Mucosa of descending colon (tissue), 3 donors: ENCODE data around the gene PROKR1. TPM values are rescaled to one million over a fixed set of nuclear protein-coding genes. Genes with fewer than 3 reads are reported as not detected.

ENCODE experiments used
- ATAC-seq: fragments of 200-7000 bp; cut with Tn5 transposase; one replicate; pipeline ENCODE4 v1.9.1; 2020; ENCODE audit warnings: mild to moderate bottlenecking, moderate library complexity
- DNase-seq, 3 donors: peaks; one replicate each; pipeline ENCODE4 v3.0.0-alpha.2; 2020
- H3K36me3 ChIP-seq: fragments of 200-600 bp; one replicate; pipeline ENCODE4 v1.8.0; 2021; ENCODE audit warnings: low read depth, mild to moderate bottlenecking
- H3K4me1 ChIP-seq: fragments of 200-600 bp; one replicate; pipeline ENCODE4 v1.8.0; 2021; ENCODE audit warnings: low read depth, mild to moderate bottlenecking
- H3K4me3 ChIP-seq: fragments of 200-600 bp; one replicate; pipeline ENCODE4 v1.8.0; 2021; ENCODE audit warnings: mild to moderate bottlenecking
- H3K9me3 ChIP-seq: fragments of 200-600 bp; one replicate; pipeline ENCODE4 v1.8.0; 2021; ENCODE audit warnings: mild to moderate bottlenecking
- intact Hi-C, 2 donors: fragments of 100-400 bp; cut with DNase I in 1 of 2; cut with micrococcal nuclease in 1 of 2; formaldehyde crosslinking; loops; one replicate each; pipeline versions ENCODE4 v1.11.0 to v1.11.1; 2022; cut with DNase I, micrococcal nuclease
- total RNA-seq, 3 donors: library from RNA; stranded (reverse); fragmentation: NEBNext Ultra II Directional in 2 of 3; extraction: Animal tissue kit (Norgen Biotek cat#: 25700) in 2 of 3; gene quantifications; one replicate each; pipeline versions ENCODE4 v1.2.1 to v1.2.4, GENCODE V29; 2021 to 2023
- TF ChIP-seq, protein P1 (sequence below): fragments of 200-600 bp; IDR thresholded peaks from one replicate; pipeline ENCODE4 v1.8.0; 2022; ENCODE audit warnings: antibody characterized with exemption, mild to moderate bottlenecking
- donor health status: DM: no; HTN: no; CAD: no; lungs with moderate emphysema.
- donor health status: DM: no; HTN: no; CAD: no.
- donor health status: DM: no; HTN: yes; CAD: no.

PROKR1 gene
- total RNA-seq, 3 donors from 2014 or later, result 0.12 to 0.73 TPM; not detected in 1

DNA sequence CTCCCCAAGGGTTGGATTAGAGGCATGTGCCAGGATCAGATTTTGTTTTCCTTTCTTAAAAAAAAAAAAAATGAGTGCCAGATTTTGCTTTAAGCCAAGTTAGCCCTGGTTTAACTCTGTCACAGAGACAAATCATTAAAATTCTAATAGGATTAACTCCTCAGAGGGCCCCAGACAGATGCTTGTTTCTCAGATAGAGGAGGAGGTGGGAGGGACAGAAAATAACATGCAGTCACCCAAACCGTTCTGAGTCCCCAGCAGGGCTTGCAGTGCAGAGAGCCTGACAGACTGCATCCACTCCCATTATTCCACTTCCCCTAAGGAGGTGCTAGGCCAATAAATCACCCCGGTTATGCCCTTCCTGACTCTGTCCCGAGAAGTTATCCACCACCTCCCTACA lies 6.3 kb upstream of the PROKR1 start:
- DNase-seq, result no peak
- Histone ChIP-seq H3K36me3 (no peaks in the 10 kb centered on the region), H3K4me1 (no peaks in the 10 kb centered on the region), H3K9me3 (no peaks in the 10 kb centered on the region), H3K4me3 (no peak overlapping the region)
- TF ChIP-seq, protein P1, sequence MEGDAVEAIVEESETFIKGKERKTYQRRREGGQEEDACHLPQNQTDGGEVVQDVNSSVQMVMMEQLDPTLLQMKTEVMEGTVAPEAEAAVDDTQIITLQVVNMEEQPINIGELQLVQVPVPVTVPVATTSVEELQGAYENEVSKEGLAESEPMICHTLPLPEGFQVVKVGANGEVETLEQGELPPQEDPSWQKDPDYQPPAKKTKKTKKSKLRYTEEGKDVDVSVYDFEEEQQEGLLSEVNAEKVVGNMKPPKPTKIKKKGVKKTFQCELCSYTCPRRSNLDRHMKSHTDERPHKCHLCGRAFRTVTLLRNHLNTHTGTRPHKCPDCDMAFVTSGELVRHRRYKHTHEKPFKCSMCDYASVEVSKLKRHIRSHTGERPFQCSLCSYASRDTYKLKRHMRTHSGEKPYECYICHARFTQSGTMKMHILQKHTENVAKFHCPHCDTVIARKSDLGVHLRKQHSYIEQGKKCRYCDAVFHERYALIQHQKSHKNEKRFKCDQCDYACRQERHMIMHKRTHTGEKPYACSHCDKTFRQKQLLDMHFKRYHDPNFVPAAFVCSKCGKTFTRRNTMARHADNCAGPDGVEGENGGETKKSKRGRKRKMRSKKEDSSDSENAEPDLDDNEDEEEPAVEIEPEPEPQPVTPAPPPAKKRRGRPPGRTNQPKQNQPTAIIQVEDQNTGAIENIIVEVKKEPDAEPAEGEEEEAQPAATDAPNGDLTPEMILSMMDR, result no peak
- intact Hi-C loops, result no loop called here
- no peak for ATAC-seq

DNA sequence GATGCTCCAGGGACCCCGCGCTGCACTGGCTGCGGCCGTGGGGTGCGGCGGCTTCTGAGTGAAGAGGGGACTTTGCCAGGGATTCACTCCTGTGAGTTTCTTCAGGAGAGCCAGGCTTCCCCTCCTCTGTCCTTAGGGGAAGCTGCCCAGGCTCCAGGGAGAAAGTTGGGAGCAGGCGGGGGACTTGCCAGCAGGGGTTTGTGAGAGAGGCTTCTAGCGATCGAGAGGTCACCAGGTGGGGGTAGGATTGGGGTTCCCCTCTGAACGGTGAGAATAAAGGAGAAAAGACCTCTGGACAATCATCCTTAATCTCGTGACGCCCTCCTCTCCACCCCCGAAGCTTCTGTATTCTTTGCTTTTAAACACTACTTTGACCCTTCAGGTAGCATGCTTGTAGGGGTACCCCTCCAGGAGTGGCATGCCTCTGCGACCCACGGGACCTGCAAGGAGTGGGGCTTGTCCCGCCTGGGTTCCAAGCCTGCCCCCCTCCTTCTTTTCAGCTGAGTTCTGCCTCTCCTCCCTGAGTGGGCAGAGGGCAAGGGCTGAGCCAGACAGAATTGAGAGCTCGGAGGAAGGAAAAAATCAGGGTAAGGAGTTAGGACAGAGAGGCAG lies 601 bp downstream of the PROKR1 start:
- no peak overlapping the region for H3K4me3 ChIP-seq
- no peak for ATAC-seq
- no peak for DNase-seq
- intact Hi-C loops, result no loop called here
- no peaks in the 10 kb centered on the region for H3K9me3 ChIP-seq
- peaks cover 6% of the 10 kb centered on the region for H3K4me1 ChIP-seq
- no peaks in the 10 kb centered on the region for H3K36me3 ChIP-seq
- TF ChIP-seq, protein P1, result no peak

DNA sequence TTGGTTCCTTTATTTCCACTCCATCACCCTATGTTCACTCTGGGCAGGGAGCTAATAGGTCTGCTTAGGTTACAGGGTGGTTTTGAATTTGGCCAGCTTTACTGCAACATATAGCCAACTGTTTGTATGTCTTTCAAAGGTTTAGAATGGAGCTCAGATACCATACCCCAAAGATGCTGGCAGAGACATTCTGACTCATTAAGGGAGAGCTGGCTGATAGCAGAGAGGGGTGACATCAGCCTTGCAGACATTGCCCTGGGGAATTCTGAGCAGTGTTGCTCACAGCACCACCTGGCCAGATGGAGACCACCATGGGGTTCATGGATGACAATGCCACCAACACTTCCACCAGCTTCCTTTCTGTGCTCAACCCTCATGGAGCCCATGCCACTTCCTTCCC lies 2.1 kb downstream of the PROKR1 start:
- no peak for DNase-seq
- TF ChIP-seq, protein P1, result no peak
- Histone ChIP-seq H3K4me3 (no peak overlapping the region), H3K4me1 (peaks cover 6% of the 10 kb centered on the region), H3K9me3 (no peaks in the 10 kb centered on the region), H3K36me3 (no peaks in the 10 kb centered on the region)
- no peak for ATAC-seq
- intact Hi-C loops, result no loop called here

DNA sequence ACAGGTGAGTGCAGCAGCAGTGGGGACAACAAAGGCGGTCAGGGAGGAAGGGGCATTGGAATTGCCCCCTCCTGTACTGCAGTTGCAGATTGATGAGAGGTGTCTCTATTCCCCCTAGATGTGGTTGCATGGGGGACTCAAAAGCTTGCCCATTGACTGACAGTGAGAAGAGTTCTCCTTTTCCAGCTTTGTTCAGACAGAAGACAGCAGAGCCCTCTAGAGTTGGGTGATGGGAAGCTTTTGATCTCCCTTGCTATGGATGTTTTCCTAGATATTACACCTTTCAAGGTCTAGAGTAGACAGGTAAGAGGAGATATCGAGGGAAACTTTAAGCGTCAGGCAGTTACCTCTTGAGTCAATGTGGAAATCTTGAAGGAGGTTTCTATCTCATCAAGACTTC lies 2.9 kb downstream of the PROKR1 start:
- no peaks in the 10 kb centered on the region for H3K9me3 ChIP-seq
- peaks cover 6% of the 10 kb centered on the region for H3K4me1 ChIP-seq
- H3K4me3 ChIP-seq, result no peak overlapping the region
- TF ChIP-seq, protein P1, result no peak
- no peak for DNase-seq
- no peak for ATAC-seq
- intact Hi-C loops, result no loop called here
- no peaks in the 10 kb centered on the region for H3K36me3 ChIP-seq

DNA sequence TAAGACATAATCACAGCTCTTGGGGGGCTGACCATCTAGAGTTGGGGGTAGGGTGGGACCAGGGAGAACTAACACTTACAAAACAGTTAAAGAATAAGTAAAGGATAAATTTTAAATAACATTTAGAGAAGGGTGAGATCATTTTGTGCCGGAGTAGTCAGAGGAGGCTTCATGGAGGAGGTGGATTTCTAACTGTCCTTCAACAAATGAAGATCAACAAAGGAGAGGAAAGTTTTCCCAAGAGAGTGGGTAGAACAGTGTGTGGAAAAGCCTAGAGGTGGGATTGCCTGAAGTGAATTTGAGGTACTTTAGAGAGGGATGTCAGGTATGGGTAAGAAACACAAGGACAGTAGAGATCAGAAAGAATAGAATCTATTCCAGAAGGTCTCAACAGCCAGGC lies 7.3 kb downstream of the PROKR1 start:
- Histone ChIP-seq H3K9me3 (no peaks in the 10 kb centered on the region), H3K36me3 (no peaks in the 10 kb centered on the region), H3K4me3 (no peak overlapping the region), H3K4me1 (no peaks in the 10 kb centered on the region)
- ATAC-seq, result no peak
- TF ChIP-seq, protein P1, result no peak
- DNase-seq, result no peak
- intact Hi-C loops, result no loop called here

DNA sequence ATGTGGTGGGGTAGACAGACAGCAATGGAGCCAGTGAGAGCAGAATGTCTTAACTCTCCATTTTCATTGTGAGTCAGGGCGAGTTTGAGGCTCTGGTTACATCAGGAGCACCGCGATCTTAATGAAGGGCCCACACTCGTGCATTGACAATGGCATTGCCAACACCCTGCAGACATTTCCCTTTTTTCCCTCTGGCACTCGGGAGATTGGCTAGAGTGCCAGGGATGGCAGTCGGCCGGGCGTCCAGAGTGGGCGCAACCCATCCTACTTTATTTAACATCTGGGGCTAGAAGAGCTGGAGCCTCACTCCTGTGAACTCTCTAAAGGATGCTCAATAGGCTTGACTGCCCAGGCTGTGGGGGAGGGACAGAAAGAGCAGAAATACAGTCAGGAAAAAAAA lies 9.7 kb downstream of the PROKR1 start:
- DNase-seq, result no peak
- Histone ChIP-seq H3K9me3 (no peaks in the 10 kb centered on the region), H3K4me1 (no peaks in the 10 kb centered on the region), H3K36me3 (no peaks in the 10 kb centered on the region), H3K4me3 (no peak overlapping the region)
- TF ChIP-seq, protein P1, result no peak
- intact Hi-C loops, result no loop called here
- ATAC-seq, result no peak
